Neural cell (in vitro differentiated cells): Measurements from ENCODE around the gene RNF144A. TPM values are rescaled to one million over a fixed set of nuclear protein-coding genes. Genes with fewer than 3 reads are reported as not detected.

ENCODE experiments used
- H2AFZ ChIP-seq: fragments of 200-600, 300-800 bp; sonication (generic), shearing (Covaris generic); 2 replicates; pipeline ENCODE4 v1.6.0; 2014; ENCODE audit warnings: low read depth, mild to moderate bottlenecking, antibody characterized with exemption, low read length, moderate library complexity
- H3F3A ChIP-seq: fragments of 200-600 bp; shearing (Covaris generic); 2 replicates; pipeline ENCODE4 v1.6.1; 2016; ENCODE audit warnings: mild to moderate bottlenecking, moderate library complexity, mixed read lengths, antibody characterized with exemption, low read length; ENCODE audit not compliant: insufficient read depth, poor library complexity, severe bottlenecking
- H3K27ac ChIP-seq: fragments of 200-600, 300-800 bp; sonication (generic), shearing (Covaris generic); 2 replicates; pipeline ENCODE4 v1.5.1; 2014; ENCODE audit warnings: mild to moderate bottlenecking, low read length, moderate library complexity
- H3K27me3 ChIP-seq: fragments of 300-800, 200-600 bp; sonication (generic), shearing (Covaris generic); 2 replicates; pipeline ENCODE4 v1.6.0; 2014; ENCODE audit warnings: mild to moderate bottlenecking, low read depth, low read length, moderate library complexity; ENCODE audit not compliant: insufficient read depth
- H3K36me3 ChIP-seq: fragments of 300-800, 200-600 bp; sonication (generic), shearing (Covaris generic); 2 replicates; pipeline ENCODE4 v1.5.1; 2014; ENCODE audit warnings: mild to moderate bottlenecking, antibody characterized with exemption, low read length, moderate library complexity; ENCODE audit not compliant: insufficient read depth
- H3K4me2 ChIP-seq: fragments of 300-800, 200-600 bp; sonication (generic), shearing (Covaris generic); 2 replicates; pipeline ENCODE4 v1.6.0; 2014; ENCODE audit warnings: mild to moderate bottlenecking, low read length
- H3K4me3 ChIP-seq: fragments of 300-800, 200-600 bp; sonication (generic), shearing (Covaris generic); 2 replicates; pipeline ENCODE4 v1.5.1; 2014; ENCODE audit warnings: mild to moderate bottlenecking, low read length, moderate library complexity
- H3K79me2 ChIP-seq: fragments of 200-600 bp; shearing (Covaris generic); replicated peaks from 2 replicates; pipeline ENCODE4 v1.6.0; 2014; ENCODE audit warnings: mild to moderate bottlenecking, low read length, moderate library complexity; ENCODE audit not compliant: insufficient read depth
- H3K9ac ChIP-seq: fragments of 300-800, 200-600 bp; sonication (generic), shearing (Covaris generic); 2 replicates; pipeline ENCODE4 v1.6.1; 2016; ENCODE audit warnings: mild to moderate bottlenecking, low read length, mixed read lengths
- H3K9me2 ChIP-seq: fragments of 200-600 bp; shearing (Covaris generic); 2 replicates; pipeline ENCODE4 v1.6.1; 2016; ENCODE audit warnings: mild to moderate bottlenecking, low read length, mixed read lengths; ENCODE audit not compliant: insufficient read depth
- H3K9me3 ChIP-seq: fragments of 200-600, 300-800 bp; sonication (generic), shearing (Covaris generic); 2 replicates; pipeline ENCODE4 v1.6.1; 2016; ENCODE audit warnings: mild to moderate bottlenecking, mixed run types, low read length, moderate library complexity, mixed read lengths
- H4K20me1 ChIP-seq: fragments of 200-600 bp; shearing (Covaris generic); 2 replicates; pipeline ENCODE4 v1.6.1; 2016; ENCODE audit warnings: mild to moderate bottlenecking, mixed run types; ENCODE audit not compliant: insufficient read depth
- CTCF ChIP-seq: fragments of 450-650 bp; IDR thresholded peaks from 2 replicates; pipeline ENCODE4 v1.5.1; 2014; ENCODE audit warnings: antibody characterized with exemption, mild to moderate bottlenecking, moderate library complexity; ENCODE audit not compliant: poor library complexity, severe bottlenecking
- EP300 ChIP-seq: fragments of 450-650 bp; conservative IDR thresholded peaks from 2 replicates; pipeline ENCODE4 v1.6.1; 2014; ENCODE audit warnings: antibody characterized with exemption, mild to moderate bottlenecking, moderate library complexity; ENCODE audit not compliant: poor library complexity, severe bottlenecking
- EZH2 ChIP-seq: fragments of 200-600, 300-800 bp; shearing (Covaris generic), sonication (generic); IDR thresholded peaks from 2 replicates; pipeline ENCODE4 v1.6.1; 2014; ENCODE audit warnings: antibody characterized with exemption, low read length, borderline replicate concordance, mild to moderate bottlenecking; ENCODE audit not compliant: insufficient read depth, poor library complexity, severe bottlenecking
- MXI1 ChIP-seq: fragments of 450-650 bp; conservative IDR thresholded peaks from 2 replicates; pipeline ENCODE4 v1.6.1; 2014; ENCODE audit warnings: antibody characterized with exemption, mild to moderate bottlenecking; ENCODE audit not compliant: poor library complexity, severe bottlenecking
- POLR2AphosphoS5 ChIP-seq: IDR thresholded peaks from 2 replicates; pipeline ENCODE4 v1.6.1; 2012
- RAD21 ChIP-seq: fragments of 450-650 bp; conservative IDR thresholded peaks from 2 replicates; pipeline ENCODE4 v1.6.1; 2014; ENCODE audit warnings: antibody characterized with exemption, mild to moderate bottlenecking, moderate library complexity
- REST ChIP-seq: IDR thresholded peaks from 2 replicates; pipeline ENCODE4 v1.6.1; 2012; ENCODE audit warnings: borderline replicate concordance
- SMC3 ChIP-seq: fragments of 450-650 bp; conservative IDR thresholded peaks from 2 replicates; pipeline ENCODE4 v1.6.1; 2014; ENCODE audit warnings: antibody characterized with exemption, mild to moderate bottlenecking, moderate library complexity; ENCODE audit not compliant: poor library complexity
- TAF1 ChIP-seq: IDR thresholded peaks from 2 replicates; pipeline ENCODE4 v1.6.1; 2012; ENCODE audit warnings: low read depth
- polyA plus RNA-seq: library from polyadenylated mRNA; depleted of rRNA; stranded (reverse); fragments of >200 nt; gene quantifications from 2 replicates; pipeline ENCODE4 v1.2.3, GENCODE V29; 2014

The RNF144A gene
- polyA plus RNA-seq, 1 donor from 2014 or later: 26.9 TPM

GRCh38 chr2:7018767-7019166 lies 101.6 kb downstream of the RNF144A start:
- Histone ChIP-seq H3K27ac (no peak overlapping the region), H3K4me2 (no peak overlapping the region)

GRCh38 chr2:7019191-7019590 lies 102.0 kb downstream of the RNF144A start:
- Histone ChIP-seq H3K27ac (no peak overlapping the region), H3K79me2 (no peaks in the 10 kb centered on the region), H4K20me1 (no peaks in the 10 kb centered on the region), H3K4me3 (no peak overlapping the region), H3K27me3 (no peaks in the 10 kb centered on the region), H3K9me3 (no peaks in the 10 kb centered on the region), H2AFZ (no peak overlapping the region), H3K36me3 (no peaks in the 10 kb centered on the region), H3K9ac (no peak overlapping the region), H3F3A (no peaks in the 10 kb centered on the region), H3K9me2 (no peaks in the 10 kb centered on the region), H3K4me2 (no peak overlapping the region)
- no peak for TF ChIP-seq MXI1
- TF ChIP-seq POLR2AphosphoS5: no peak
- no peak for TF ChIP-seq TAF1
- no peak for TF ChIP-seq REST

More at GRCh38 chr2:7018767-7019166, 101.6 kb downstream of the RNF144A start:
- Histone ChIP-seq H3K4me3 (no peak overlapping the region), H2AFZ (no peak overlapping the region), H3K9ac (no peak overlapping the region), H3K9me2 (no peaks in the 10 kb centered on the region), H3K27me3 (no peaks in the 10 kb centered on the region), H3F3A (no peaks in the 10 kb centered on the region), H4K20me1 (no peaks in the 10 kb centered on the region), H3K79me2 (no peaks in the 10 kb centered on the region), H3K36me3 (no peaks in the 10 kb centered on the region), H3K9me3 (no peaks in the 10 kb centered on the region)
- TF ChIP-seq CTCF (no peak), SMC3 (no peak), EP300 (no peak), POLR2AphosphoS5 (no peak), TAF1 (no peak), RAD21 (no peak), EZH2 (no peak), REST (no peak), MXI1 (no peak)
